ENCODE measurements around the gene LTB4R.

LTB4R gene

GRCh38 chr14:24314377-24315193, 3.3 kb downstream of the LTB4R start:
- Histone ChIP-seq H3K27ac (peak overlapping the region; percentile 47), H3K4me3 (ENCODE audit: low read depth, low read length) (no peak overlapping the region), H3K36me3 (ENCODE audit: control insufficient read depth, insufficient read depth, low read length) (no peaks in the 10 kb centered on the region), H2AFZ (no peak overlapping the region), H3K79me2 (no peaks in the 10 kb centered on the region), H3K9me3 (ENCODE audit: control insufficient read depth, low read length) (no peaks in the 10 kb centered on the region), H3K27me3 (ENCODE audit: control insufficient read depth, insufficient read depth, low read length) (no peaks in the 10 kb centered on the region), H3K9ac (no peak overlapping the region), H3K4me2 (ENCODE audit: low read length) (no peak overlapping the region), H3K4me1 (peaks cover 7% of the 10 kb centered on the region)
- no peak for TF ChIP-seq CTCF (IDR thresholded peaks at IDR 0.05)

GRCh38 chr14:24315243-24315806, 4.0 kb downstream of the LTB4R start:
- Histone ChIP-seq H3K27ac (peak overlapping the region; percentile 47), H3K27me3 (ENCODE audit: control insufficient read depth, insufficient read depth, low read length) (no peaks in the 10 kb centered on the region), H3K36me3 (ENCODE audit: control insufficient read depth, insufficient read depth, low read length) (no peaks in the 10 kb centered on the region), H3K4me2 (ENCODE audit: low read length) (no peak overlapping the region), H3K79me2 (no peaks in the 10 kb centered on the region), H3K9ac (no peak overlapping the region), H3K9me3 (ENCODE audit: control insufficient read depth, low read length) (no peaks in the 10 kb centered on the region), H2AFZ (no peak overlapping the region), H3K4me1 (peaks cover 3% of the 10 kb centered on the region), H3K4me3 (ENCODE audit: low read depth, low read length) (no peak overlapping the region)
- TF ChIP-seq CTCF (IDR thresholded peaks at IDR 0.05): no peak

GRCh38 chr14:24315807-24316596, 4.7 kb downstream of the LTB4R start:
- Histone ChIP-seq H3K4me1 (no peaks in the 10 kb centered on the region), H3K9ac (no peak overlapping the region), H3K4me2 (ENCODE audit: low read length) (no peak overlapping the region), H3K4me3 (ENCODE audit: low read depth, low read length) (no peak overlapping the region), H3K36me3 (ENCODE audit: control insufficient read depth, insufficient read depth, low read length) (no peaks in the 10 kb centered on the region), H3K79me2 (no peaks in the 10 kb centered on the region), H3K27me3 (ENCODE audit: control insufficient read depth, insufficient read depth, low read length) (no peaks in the 10 kb centered on the region), H2AFZ (no peak overlapping the region), H3K27ac (peak overlapping the region; percentile 47), H3K9me3 (ENCODE audit: control insufficient read depth, low read length) (no peaks in the 10 kb centered on the region)
- TF ChIP-seq CTCF (IDR thresholded peaks at IDR 0.05): no peak

- H3K9me3 ChIP-seq (ENCODE audit: control insufficient read depth, low read length): no peaks in the 10 kb centered on the region
- H3K4me3 ChIP-seq (ENCODE audit: low read depth, low read length): no peak overlapping the region
- peak overlapping the region; percentile 8 for H3K27ac ChIP-seq
- no peaks in the 10 kb centered on the region for H3K79me2 ChIP-seq
- no peaks in the 10 kb centered on the region for H3K27me3 ChIP-seq (ENCODE audit: control insufficient read depth, insufficient read depth, low read length)
- no peak for TF ChIP-seq CTCF (IDR thresholded peaks at IDR 0.05)
- no peak overlapping the region for H2AFZ ChIP-seq
- H3K36me3 ChIP-seq (ENCODE audit: control insufficient read depth, insufficient read depth, low read length): no peaks in the 10 kb centered on the region
- no peak overlapping the region for H3K9ac ChIP-seq
- no peaks in the 10 kb centered on the region for H3K4me1 ChIP-seq
- no peak overlapping the region for H3K4me2 ChIP-seq (ENCODE audit: low read length)
These were observed 5.3 kb downstream of the LTB4R start for GRCh38 chr14:24316597-24316950.

Measured in parathyroid adenoma (tissue), 2 donors.